IMR-90 (cell line): ENCODE data around the gene PLPP4. TPM values are rescaled to one million over a fixed set of nuclear protein-coding genes. Genes with fewer than 3 reads are reported as not detected.

Experiments
- ATAC-seq: fragments of 200-7000 bp; cut with Tn5 transposase; 2 replicates; pipeline ENCODE4 v1.9.1; 2020; ENCODE audit warnings: low read depth, mild to moderate bottlenecking, moderate library complexity
- BruUV-seq: library from RNA; stranded (reverse); fragments of 400-500 nt; replicated peaks from 2 replicates; lab custom pipeline; 2021; lab: Mats Ljungman, UMichigan
- CTCF ChIA-PET: fragments of 300-600 bp; formaldehyde crosslinking; extraction: SDS; loops from one replicate; lab custom pipeline; 2021; ENCODE audit warnings: antibody characterized with exemption; lab: Yijun Ruan, JAX
- POLR2A ChIA-PET: fragments of 300-600 bp; sonication (Branson Sonifier 250); formaldehyde crosslinking; loops from one replicate; lab custom pipeline; 2022; ENCODE audit warnings: antibody characterized with exemption; ENCODE audit not compliant: unreplicated experiment; lab: Charles Lee
- DNase-seq: peaks from one replicate; pipeline ENCODE4 v3.0.0; 2013
- H2AFZ ChIP-seq: replicated peaks from 2 replicates; pipeline ENCODE3; 2013; ENCODE audit warnings: low read length, mild to moderate bottlenecking; ENCODE audit not compliant: poor library complexity
- H2AK5ac ChIP-seq: 2 replicates; pipeline ENCODE4 v1.6.1; 2013; ENCODE audit warnings: low read depth, low read length, inconsistent platforms
- H2AK9ac ChIP-seq: replicated peaks from 2 replicates; pipeline ENCODE3; 2013; ENCODE audit warnings: mild to moderate bottlenecking, low read depth, low read length, moderate library complexity; ENCODE audit not compliant: poor library complexity
- H2BK120ac ChIP-seq: 2 replicates; pipeline ENCODE4 v1.6.1; 2013; ENCODE audit warnings: low read depth, low read length, inconsistent platforms
- H2BK15ac ChIP-seq: 3 replicates; pipeline ENCODE4 v1.6.1; 2013; ENCODE audit warnings: low read depth, low read length, inconsistent platforms
- H2BK20ac ChIP-seq: 2 replicates; pipeline ENCODE4 v1.6.1; 2013; ENCODE audit warnings: low read depth, mild to moderate bottlenecking, inconsistent platforms, low read length, moderate library complexity
- H2BK5ac ChIP-seq: 2 replicates; pipeline ENCODE4 v1.6.1; 2013; ENCODE audit warnings: mild to moderate bottlenecking, low read depth, low read length, inconsistent platforms; ENCODE audit not compliant: poor library complexity, severe bottlenecking
- H3K14ac ChIP-seq: replicated peaks from 2 replicates; pipeline ENCODE4 v1.6.1; 2013; ENCODE audit warnings: low read depth, low read length, inconsistent platforms
- H3K18ac ChIP-seq: 2 replicates; pipeline ENCODE4 v1.6.1; 2013; ENCODE audit warnings: low read depth, low read length, control low read depth
- H3K23ac ChIP-seq: 2 replicates; pipeline ENCODE4 v1.6.1; 2013; ENCODE audit warnings: low read depth, low read length, inconsistent platforms
- H3K27ac ChIP-seq: 2 replicates; pipeline ENCODE4 v1.5.1; 2013; ENCODE audit warnings: mild to moderate bottlenecking, control low read depth, low read length; ENCODE audit not compliant: insufficient read depth
- H3K27me3 ChIP-seq: 2 replicates; pipeline ENCODE4 v1.6.1; 2013; ENCODE audit warnings: low read length; ENCODE audit not compliant: control insufficient read depth, insufficient read depth
- H3K36me3 ChIP-seq: 2 replicates; pipeline ENCODE4 v1.6.1; 2013; ENCODE audit warnings: low read length, mixed read lengths; ENCODE audit not compliant: control insufficient read depth, insufficient read depth
- H3K4ac ChIP-seq: 2 replicates; pipeline ENCODE4 v1.6.1; 2013; ENCODE audit warnings: low read depth, low read length, inconsistent platforms
- H3K4me1 ChIP-seq: 2 replicates; pipeline ENCODE4 v1.6.1; 2013; ENCODE audit warnings: low read length, mixed read lengths; ENCODE audit not compliant: control insufficient read depth, insufficient read depth
- H3K4me2 ChIP-seq: 2 replicates; pipeline ENCODE4 v1.6.1; 2013; ENCODE audit warnings: low read depth, mild to moderate bottlenecking, control low read depth, low read length, moderate library complexity
- H3K4me3 ChIP-seq: 2 replicates; pipeline ENCODE4 v1.5.1; 2013; ENCODE audit warnings: low read depth, mild to moderate bottlenecking, control low read depth, low read length, moderate library complexity; ENCODE audit not compliant: insufficient read depth
- H3K56ac ChIP-seq: 2 replicates; pipeline ENCODE4 v1.6.1; 2013; ENCODE audit warnings: low read length, inconsistent platforms; ENCODE audit not compliant: insufficient read depth; ENCODE audit errors: extremely low read depth
- H3K79me1 ChIP-seq, 2 experiments: 2 replicates each; pipeline ENCODE4 v1.6.1; 2013; ENCODE audit warnings: low read length in 2 of 2, inconsistent platforms in 1 of 2, low read depth in 1 of 2
- H3K9ac ChIP-seq: 2 replicates; pipeline ENCODE4 v1.6.1; 2013; ENCODE audit warnings: low read depth, low read length, control low read depth
- H3K9me1 ChIP-seq: 2 replicates; pipeline ENCODE4 v1.6.1; 2013; ENCODE audit warnings: low read length, inconsistent platforms; ENCODE audit not compliant: insufficient read depth
- H3K9me3 ChIP-seq: 2 replicates; pipeline ENCODE4 v1.6.1; 2013; ENCODE audit warnings: low read length; ENCODE audit not compliant: control insufficient read depth, insufficient read depth
- H4K20me1 ChIP-seq: 2 replicates; pipeline ENCODE4 v1.6.1; 2013; ENCODE audit warnings: low read length, inconsistent platforms; ENCODE audit not compliant: insufficient read depth
- H4K5ac ChIP-seq: 2 replicates; pipeline ENCODE4 v1.6.1; 2013; ENCODE audit warnings: mild to moderate bottlenecking, low read depth, low read length, control low read depth
- H4K8ac ChIP-seq, 2 experiments: 2 replicates each; pipeline ENCODE4 v1.6.1; 2013; ENCODE audit warnings: low read depth in 2 of 2, low read length in 2 of 2, control low read depth in 1 of 2, inconsistent platforms in 1 of 2
- H4K91ac ChIP-seq: 2 replicates; pipeline ENCODE4 v1.6.1; 2013; ENCODE audit warnings: low read depth, low read length, inconsistent platforms; ENCODE audit not compliant: insufficient read depth
- POLR2A ChIP-seq: IDR thresholded peaks from 2 replicates; pipeline ENCODE4 v1.6.1; 2012; ENCODE audit warnings: mild to moderate bottlenecking, low read depth, low read length
- RAD21 ChIP-seq: IDR thresholded peaks from 2 replicates; pipeline ENCODE4 v1.6.1; 2012; ENCODE audit warnings: low read length, improper control_type of control experiment
- RCOR1 ChIP-seq: IDR thresholded peaks from 2 replicates; pipeline ENCODE4 v1.6.1; 2012; ENCODE audit warnings: mild to moderate bottlenecking, low read length, improper control_type of control experiment; ENCODE audit not compliant: insufficient replicate concordance
- WGBS, 2 experiments: methylation state at CpG; one replicate each; pipeline versions ENCODE4 v1.1.5 to v1.1.7; 2013; ENCODE audit warnings: missing lambda C conversion rate in 2 of 2; ENCODE audit not compliant: insufficient read length in 1 of 2; ENCODE audit errors: extremely low coverage in 2 of 2; 5-methylcytosine and 5-hydroxymethylcytosine counted together
- dilution Hi-C: fragments of 300-500 bp; cut with HindIII; formaldehyde crosslinking; loops from one replicate; pipeline ENCODE4 v1.14.3; 2018; ENCODE audit warnings: low sequenced_read_pairs; ENCODE audit not compliant: unreplicated experiment
- in situ Hi-C: fragments of 300-500 bp; cut with MboI; formaldehyde crosslinking; loops from 3 replicates; pipeline ENCODE4 v1.14.3; 2019; ENCODE audit warnings: low sequenced_read_pairs, inconsistent platforms, mixed read lengths
- intact Hi-C: fragments of 100-400 bp; cut with micrococcal nuclease; formaldehyde crosslinking; loops from 2 replicates; pipeline ENCODE4 v1.10.0; 2022
- polyA plus RNA-seq, 3 experiments: library from polyadenylated mRNA; depleted of rRNA; stranded (reverse); fragments of >200 nt; gene quantifications; 2 replicates each; pipeline ENCODE4 v1.2.3, GENCODE V29; 2012; ENCODE audit warnings: low replicate concordance in 1 of 3
- total RNA-seq: library from RNA; depleted of rRNA; stranded (reverse); fragments of >200 nt; gene quantifications from 2 replicates; pipeline ENCODE4 v1.2.3, GENCODE V29; 2012

Gene PLPP4
- total and polyA plus RNA-seq, 2 of the 4 experiments (the other 2 are of a cell fraction), result 0.18 to 0.60 TPM

- Histone ChIP-seq H3K4me3 (no peak overlapping the region), H3K27me3 (no peaks in the 10 kb centered on the region), H2AK5ac (no peak overlapping the region), H3K14ac (no peak overlapping the region), H4K91ac (no peak overlapping the region), H3K23ac (no peak overlapping the region), H3K36me3 (no peaks in the 10 kb centered on the region), H4K8ac (no peak overlapping the region), H4K20me1 (no peaks in the 10 kb centered on the region), H3K4ac (no peak overlapping the region), H3K9me3 (peaks cover 32% of the 10 kb centered on the region), H2BK5ac (no peak overlapping the region), H2BK20ac (no peak overlapping the region), H3K4me1 (no peaks in the 10 kb centered on the region), H3K4me2 (no peak overlapping the region), H3K9ac (no peak overlapping the region), H2AFZ (no peak overlapping the region), H2BK15ac (no peak overlapping the region), H2BK120ac (no peak overlapping the region), H3K18ac (no peak overlapping the region), H3K79me1 (no peaks in the 10 kb centered on the region), H3K56ac (no peak overlapping the region), H3K9me1 (no peaks in the 10 kb centered on the region), H3K27ac (no peak overlapping the region), H4K5ac (no peak overlapping the region), H2AK9ac (no peak overlapping the region)
- POLR2A ChIA-PET, result no interaction called here
- dilution Hi-C loops (no loop called here), intact Hi-C loops (no loop called here), in situ Hi-C loops (no loop called here)
- no peak for ATAC-seq
- BruUV-seq, result no TSS peak
- CTCF ChIA-PET, result no interaction called here
- no peak for DNase-seq
- no CpG with 5 or more reads among the region's 3 CpGs for WGBS, 2 experiments
- TF ChIP-seq RCOR1 (no peak), RAD21 (no peak), POLR2A (no peak)
Measured at GRCh38 chr10:120513307-120513796, 56.3 kb downstream of the PLPP4 start.
